Measurements from ENCODE around the gene SF3B3. TPM values are rescaled to one million over a fixed set of nuclear protein-coding genes. Genes with fewer than 3 reads are reported as not detected.

Gene SF3B3
- total and polyA plus RNA-seq, 2 donors (not counting 1 experiment from before 2014, with no cell fraction given): 89.2 to 107 TPM

- peaks cover 44% of the 10 kb centered on the region for H3K4me1 ChIP-seq (ENCODE audit: control insufficient read depth, extremely low read depth, insufficient read depth, low read length)
- no peaks in the 10 kb centered on the region for H4K20me1 ChIP-seq (ENCODE audit: control insufficient read depth, extremely low read depth, insufficient read depth, low read length)
- peaks cover 10% of the 10 kb centered on the region for H3K36me3 ChIP-seq (ENCODE audit: control insufficient read depth, insufficient read depth, low read length)
- no peaks in the 10 kb centered on the region for H3K27me3 ChIP-seq (ENCODE audit: control insufficient read depth, insufficient read depth, low read length)
- H3K4me2 ChIP-seq (ENCODE audit: extremely low read depth, insufficient read depth, low read length): no peak overlapping the region
- peak overlapping the region; percentile 36 for H3K27ac ChIP-seq (ENCODE audit: insufficient read depth, low read length)
- H3K9me3 ChIP-seq (ENCODE audit: control insufficient read depth, insufficient read depth, low read depth, low read length): no peaks in the 10 kb centered on the region
- no peak overlapping the region for H2AFZ ChIP-seq (ENCODE audit: low read length)
- no peaks in the 10 kb centered on the region for H3K79me2 ChIP-seq (ENCODE audit: control insufficient read depth, insufficient read depth, low read length)
- TF ChIP-seq EZH2 (IDR thresholded peaks at IDR 0.05; ENCODE audit: low read length, missing control alignments) (no peak), CTCF (conservative IDR thresholded peaks at IDR 0.05 in 1 of 2, IDR thresholded peaks at IDR 0.05 in 1 of 2; ENCODE audit: low read depth in 1 of 2, low read length in 2 of 2) (no peak)
- peak; percentile 63 to 89 for DNase-seq (ENCODE audit: low read depth in 2 of 2)
- no peak overlapping the region for H3K9ac ChIP-seq (ENCODE audit: insufficient read depth, low read length)
- no peak overlapping the region for H3K4me3 ChIP-seq (replicated peaks in 1 of 4; ENCODE audit: control extremely low read depth in 1 of 4, insufficient read depth in 1 of 4, low read depth in 3 of 4, low read length in 4 of 4)
Observed at GRCh38 chr16:70576431-70577255, 53.0 kb downstream of the SF3B3 start.

GRCh38 chr16:70577256-70577698 lies 53.7 kb downstream of the SF3B3 start:
- Histone ChIP-seq H3K4me3 (replicated peaks in 1 of 4; ENCODE audit: control extremely low read depth in 1 of 4, insufficient read depth in 1 of 4, low read depth in 3 of 4, low read length in 4 of 4) (no peak overlapping the region), H3K79me2 (ENCODE audit: control insufficient read depth, insufficient read depth, low read length) (no peaks in the 10 kb centered on the region), H3K4me2 (ENCODE audit: extremely low read depth, insufficient read depth, low read length) (no peak overlapping the region), H3K4me1 (ENCODE audit: control insufficient read depth, extremely low read depth, insufficient read depth, low read length) (peaks cover 38% of the 10 kb centered on the region), H3K27ac (ENCODE audit: insufficient read depth, low read length) (peak overlapping the region; percentile 36), H3K27me3 (ENCODE audit: control insufficient read depth, insufficient read depth, low read length) (no peaks in the 10 kb centered on the region), H3K9ac (ENCODE audit: insufficient read depth, low read length) (no peak overlapping the region), H4K20me1 (ENCODE audit: control insufficient read depth, extremely low read depth, insufficient read depth, low read length) (no peaks in the 10 kb centered on the region), H3K9me3 (ENCODE audit: control insufficient read depth, insufficient read depth, low read depth, low read length) (no peaks in the 10 kb centered on the region), H3K36me3 (ENCODE audit: control insufficient read depth, insufficient read depth, low read length) (peaks cover 7% of the 10 kb centered on the region), H2AFZ (ENCODE audit: low read length) (no peak overlapping the region)
- TF ChIP-seq CTCF (conservative IDR thresholded peaks at IDR 0.05 in 1 of 2, IDR thresholded peaks at IDR 0.05 in 1 of 2; ENCODE audit: low read depth in 1 of 2, low read length in 2 of 2) (no peak), EZH2 (IDR thresholded peaks at IDR 0.05; ENCODE audit: low read length, missing control alignments) (no peak)
- peak; percentile 67 to 80 for DNase-seq (ENCODE audit: low read depth in 2 of 2)

- DNase-seq (ENCODE audit: low read depth in 2 of 2): no peak
- H3K9ac ChIP-seq (ENCODE audit: insufficient read depth, low read length): no peak overlapping the region
- peaks cover 30% of the 10 kb centered on the region for H3K4me1 ChIP-seq (ENCODE audit: control insufficient read depth, extremely low read depth, insufficient read depth, low read length)
- H3K9me3 ChIP-seq (ENCODE audit: control insufficient read depth, insufficient read depth, low read depth, low read length): no peaks in the 10 kb centered on the region
- peaks cover 3% of the 10 kb centered on the region for H3K36me3 ChIP-seq (ENCODE audit: control insufficient read depth, insufficient read depth, low read length)
- H3K4me2 ChIP-seq (ENCODE audit: extremely low read depth, insufficient read depth, low read length): no peak overlapping the region
- TF ChIP-seq EZH2 (IDR thresholded peaks at IDR 0.05; ENCODE audit: low read length, missing control alignments) (no peak), CTCF (conservative IDR thresholded peaks at IDR 0.05 in 1 of 2, IDR thresholded peaks at IDR 0.05 in 1 of 2; ENCODE audit: low read depth in 1 of 2, low read length in 2 of 2) (no peak)
- no peak overlapping the region for H3K27ac ChIP-seq (ENCODE audit: insufficient read depth, low read length)
- H3K79me2 ChIP-seq (ENCODE audit: control insufficient read depth, insufficient read depth, low read length): no peaks in the 10 kb centered on the region
- H4K20me1 ChIP-seq (ENCODE audit: control insufficient read depth, extremely low read depth, insufficient read depth, low read length): no peaks in the 10 kb centered on the region
- no peak overlapping the region for H2AFZ ChIP-seq (ENCODE audit: low read length)
- H3K4me3 ChIP-seq (replicated peaks in 1 of 4; ENCODE audit: control extremely low read depth in 1 of 4, insufficient read depth in 1 of 4, low read depth in 3 of 4, low read length in 4 of 4): no peak overlapping the region
- no peaks in the 10 kb centered on the region for H3K27me3 ChIP-seq (ENCODE audit: control insufficient read depth, insufficient read depth, low read length)
Observed at GRCh38 chr16:70578035-70578434, 54.4 kb downstream of the SF3B3 start.
